Colonic mucosa (tissue), 4 donors: ENCODE results near the gene SGTB. TPM values are rescaled to one million over a fixed set of nuclear protein-coding genes. Genes with fewer than 3 reads are reported as not detected.
"Not testable (repeated sequence)": the region's sequence is repeated elsewhere in the genome, so short reads cannot be mapped to it uniquely, and the experiment has no call there.

ENCODE experiments used
- DNase-seq: peaks from one replicate; pipeline ENCODE4 v3.0.0-alpha.2; 2020
- H3K27ac ChIP-seq: fragments of 200-600 bp; one replicate; pipeline ENCODE4 v1.8.0; 2021
- H3K27me3 ChIP-seq: fragments of 200-600 bp; one replicate; pipeline ENCODE4 v1.8.0; 2021
- H3K36me3 ChIP-seq: fragments of 200-600 bp; one replicate; pipeline ENCODE4 v1.8.0; 2021
- H3K4me1 ChIP-seq: fragments of 200-600 bp; one replicate; pipeline ENCODE4 v1.8.0; 2021; ENCODE audit warnings: mild to moderate bottlenecking
- H3K4me3 ChIP-seq: fragments of 200-600 bp; one replicate; pipeline ENCODE4 v1.8.0; 2021
- H3K9ac ChIP-seq, 2 donors: one replicate each; pipeline ENCODE4 v1.7.0; 2013; ENCODE audit warnings: control low read depth in 2 of 2, low read depth in 2 of 2, low read length in 2 of 2
- H3K9me3 ChIP-seq: fragments of 200-600 bp; one replicate; pipeline ENCODE4 v1.8.0; 2021
- intact Hi-C: fragments of 100-400 bp; cut with DNase I; formaldehyde crosslinking; loops from one replicate; pipeline ENCODE4 v1.14.1; 2022
- total RNA-seq, 2 donors: library from RNA; stranded (reverse); fragmentation: NEBNext Ultra II Directional in 1 of 2; extraction: Animal tissue kit (Norgen Biotek cat#: 25700) in 1 of 2; gene quantifications; one replicate each; pipeline ENCODE4 v1.2.1, GENCODE V29; 2021
- TF ChIP-seq, protein P1 (sequence below): fragments of 200-600 bp; IDR thresholded peaks from one replicate; pipeline ENCODE4 v1.8.0; 2022; ENCODE audit warnings: antibody characterized with exemption, mild to moderate bottlenecking
- donor health status: healthy.
- donor health status: DM: no; HTN: no; CAD: no.
- donor health status: DM: no; HTN: no; CAD: no.

Gene SGTB
- total RNA-seq, 2 donors from 2014 or later: 3.7 to 4.4 TPM

DNA sequence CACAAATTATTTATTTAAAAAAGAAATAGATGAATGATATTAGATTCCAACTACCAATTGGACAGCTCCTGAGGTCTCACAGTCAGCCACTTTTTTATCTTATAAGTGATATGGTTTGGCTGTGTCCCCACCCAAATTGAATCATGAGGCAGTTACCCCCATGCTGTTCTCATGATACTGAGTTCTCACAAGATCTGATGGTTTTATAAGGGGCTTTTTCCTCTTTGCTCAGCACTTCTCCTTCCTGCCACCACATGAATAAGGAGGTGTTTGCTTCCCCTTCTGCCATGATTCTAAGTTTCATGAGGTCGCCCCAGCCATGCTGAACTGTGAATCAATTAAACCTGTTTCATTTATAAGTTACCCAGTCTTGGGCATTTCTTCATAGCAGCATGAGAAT, 13.0 kb upstream of the SGTB start:
- intact Hi-C loops: loop anchor here (10.0 kb wide), 1 partner anchor 350 kb away; no protein-coding TSS in a partner anchor
- H3K27me3 ChIP-seq: no peaks in the 10 kb centered on the region
- no peak overlapping the region for H3K9ac ChIP-seq
- no peak overlapping the region for H3K4me3 ChIP-seq
- H3K9me3 ChIP-seq: no peaks in the 10 kb centered on the region
- no peaks in the 10 kb centered on the region for H3K4me1 ChIP-seq
- no peak for DNase-seq
- no peaks in the 10 kb centered on the region for H3K36me3 ChIP-seq
- no peak overlapping the region for H3K27ac ChIP-seq
- TF ChIP-seq, protein P1, sequence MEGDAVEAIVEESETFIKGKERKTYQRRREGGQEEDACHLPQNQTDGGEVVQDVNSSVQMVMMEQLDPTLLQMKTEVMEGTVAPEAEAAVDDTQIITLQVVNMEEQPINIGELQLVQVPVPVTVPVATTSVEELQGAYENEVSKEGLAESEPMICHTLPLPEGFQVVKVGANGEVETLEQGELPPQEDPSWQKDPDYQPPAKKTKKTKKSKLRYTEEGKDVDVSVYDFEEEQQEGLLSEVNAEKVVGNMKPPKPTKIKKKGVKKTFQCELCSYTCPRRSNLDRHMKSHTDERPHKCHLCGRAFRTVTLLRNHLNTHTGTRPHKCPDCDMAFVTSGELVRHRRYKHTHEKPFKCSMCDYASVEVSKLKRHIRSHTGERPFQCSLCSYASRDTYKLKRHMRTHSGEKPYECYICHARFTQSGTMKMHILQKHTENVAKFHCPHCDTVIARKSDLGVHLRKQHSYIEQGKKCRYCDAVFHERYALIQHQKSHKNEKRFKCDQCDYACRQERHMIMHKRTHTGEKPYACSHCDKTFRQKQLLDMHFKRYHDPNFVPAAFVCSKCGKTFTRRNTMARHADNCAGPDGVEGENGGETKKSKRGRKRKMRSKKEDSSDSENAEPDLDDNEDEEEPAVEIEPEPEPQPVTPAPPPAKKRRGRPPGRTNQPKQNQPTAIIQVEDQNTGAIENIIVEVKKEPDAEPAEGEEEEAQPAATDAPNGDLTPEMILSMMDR: no peak

DNA sequence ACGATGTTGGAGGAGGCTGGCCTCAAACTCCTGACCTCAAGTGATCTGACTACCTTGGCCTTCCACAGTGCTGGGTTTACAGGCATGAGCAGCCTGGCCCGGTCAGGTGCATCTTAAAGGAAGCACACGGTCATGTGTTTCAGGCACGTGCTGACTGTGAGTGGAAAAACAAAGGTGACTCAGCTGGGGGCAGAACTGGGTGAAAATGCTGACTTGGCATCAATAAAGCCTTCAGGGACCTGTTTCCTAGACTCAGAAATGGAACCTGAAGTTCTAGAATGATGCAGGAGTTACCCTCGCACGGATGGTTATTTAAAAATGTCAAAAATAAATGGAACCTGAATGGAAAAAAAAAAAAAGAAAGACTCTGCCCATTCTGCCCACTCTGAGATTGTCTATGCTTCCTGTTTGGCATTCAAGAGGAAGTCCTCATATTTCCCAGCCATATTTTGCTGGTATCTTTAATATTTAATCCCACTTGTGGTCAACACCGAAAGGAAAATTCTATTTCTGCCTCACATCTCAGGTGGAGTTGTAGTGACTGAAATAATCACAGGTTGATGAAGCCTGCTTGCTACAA, 12.4 kb upstream of the SGTB start:
- H3K4me3 ChIP-seq, H3K27ac ChIP-seq, DNase-seq, H3K9ac ChIP-seq, H3K27me3 ChIP-seq, H3K4me1 ChIP-seq, H3K9me3 ChIP-seq, H3K36me3 ChIP-seq: not testable (repeated sequence)
- intact Hi-C loops: loop anchor here (10.0 kb wide), 1 partner anchor 351 kb away; no protein-coding TSS in a partner anchor

DNA sequence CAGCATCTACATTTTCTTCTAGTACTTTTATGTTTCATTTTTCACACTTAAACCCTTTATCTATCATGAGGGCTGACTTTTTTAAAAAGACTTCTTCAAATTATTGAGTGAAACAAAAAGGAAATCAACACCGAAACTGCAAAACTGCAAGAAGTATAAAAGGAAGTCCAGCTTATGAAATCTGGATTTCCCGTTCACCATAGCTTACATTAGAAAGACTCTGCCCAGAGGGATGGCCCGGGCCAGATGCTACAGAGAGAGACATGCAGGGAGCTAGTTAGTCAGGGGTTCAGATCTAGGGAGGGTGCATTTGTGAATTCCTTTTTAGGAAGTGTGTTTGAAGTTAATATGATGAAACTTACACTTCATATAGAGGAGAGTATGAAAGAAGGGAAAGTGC, 10.1 kb upstream of the SGTB start:
- H3K9ac ChIP-seq, H3K4me3 ChIP-seq, H3K9me3 ChIP-seq, H3K27me3 ChIP-seq, H3K27ac ChIP-seq, H3K4me1 ChIP-seq, H3K36me3 ChIP-seq, DNase-seq: not testable (repeated sequence)
- intact Hi-C loops: loop anchor here (10.0 kb wide), 1 partner anchor 353 kb away; no protein-coding TSS in a partner anchor

DNA sequence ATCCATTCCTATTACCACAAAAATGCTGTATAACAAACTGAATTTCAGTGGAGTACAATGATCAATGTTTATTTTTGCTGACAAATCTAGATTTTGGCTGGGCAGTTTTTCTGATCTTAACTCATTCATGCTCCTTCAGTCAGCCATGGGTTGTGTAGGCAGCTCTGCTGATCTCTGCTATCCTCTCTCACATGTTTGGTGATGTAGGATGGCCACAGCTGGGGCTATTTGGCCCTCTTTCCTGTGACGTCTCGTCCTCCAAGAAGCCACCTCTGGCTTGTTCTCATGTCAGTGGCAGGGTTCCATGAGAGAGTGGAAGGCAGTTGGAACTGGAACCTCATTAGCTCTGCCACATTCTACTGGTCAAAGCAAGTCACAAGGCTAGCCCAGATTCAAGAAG, 9.0 kb upstream of the SGTB start:
- Histone ChIP-seq H3K36me3 (no peaks in the 10 kb centered on the region), H3K9ac (no peak overlapping the region), H3K9me3 (no peaks in the 10 kb centered on the region), H3K4me1 (no peaks in the 10 kb centered on the region), H3K4me3 (no peak overlapping the region), H3K27ac (no peak overlapping the region), H3K27me3 (no peaks in the 10 kb centered on the region)
- no peak for DNase-seq
- intact Hi-C loops: loop anchor here (10.0 kb wide), 1 partner anchor 354 kb away; no protein-coding TSS in a partner anchor
- TF ChIP-seq, protein P1: no peak

DNA sequence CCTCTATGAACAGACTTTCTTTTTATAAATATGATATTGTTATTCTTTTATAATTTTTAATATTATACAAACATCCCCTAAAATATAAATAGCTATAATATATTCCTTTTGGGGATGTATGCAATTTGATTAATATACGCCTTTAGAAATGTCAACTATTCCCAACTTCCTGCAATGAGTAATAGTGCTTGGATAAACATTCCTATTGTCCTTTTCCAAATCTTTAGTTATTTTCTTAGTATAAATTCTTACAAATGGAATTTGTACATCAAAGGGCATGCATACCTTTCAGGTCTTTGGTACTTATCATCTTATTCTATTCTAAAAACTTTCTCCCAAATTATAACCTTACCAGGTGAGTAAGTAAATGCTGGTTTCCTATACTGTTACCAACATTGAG, 6.3 kb upstream of the SGTB start:
- no peak overlapping the region for H3K9ac ChIP-seq
- no peak for DNase-seq
- no peaks in the 10 kb centered on the region for H3K9me3 ChIP-seq
- no peaks in the 10 kb centered on the region for H3K36me3 ChIP-seq
- no peak overlapping the region for H3K4me3 ChIP-seq
- H3K27ac ChIP-seq: no peak overlapping the region
- intact Hi-C loops: loop anchor here (10.0 kb wide), 1 partner anchor 417 kb away; the partner anchor contains the start of gene SREK1
- TF ChIP-seq, protein P1: no peak
- no peaks in the 10 kb centered on the region for H3K4me1 ChIP-seq
- no peaks in the 10 kb centered on the region for H3K27me3 ChIP-seq

DNA sequence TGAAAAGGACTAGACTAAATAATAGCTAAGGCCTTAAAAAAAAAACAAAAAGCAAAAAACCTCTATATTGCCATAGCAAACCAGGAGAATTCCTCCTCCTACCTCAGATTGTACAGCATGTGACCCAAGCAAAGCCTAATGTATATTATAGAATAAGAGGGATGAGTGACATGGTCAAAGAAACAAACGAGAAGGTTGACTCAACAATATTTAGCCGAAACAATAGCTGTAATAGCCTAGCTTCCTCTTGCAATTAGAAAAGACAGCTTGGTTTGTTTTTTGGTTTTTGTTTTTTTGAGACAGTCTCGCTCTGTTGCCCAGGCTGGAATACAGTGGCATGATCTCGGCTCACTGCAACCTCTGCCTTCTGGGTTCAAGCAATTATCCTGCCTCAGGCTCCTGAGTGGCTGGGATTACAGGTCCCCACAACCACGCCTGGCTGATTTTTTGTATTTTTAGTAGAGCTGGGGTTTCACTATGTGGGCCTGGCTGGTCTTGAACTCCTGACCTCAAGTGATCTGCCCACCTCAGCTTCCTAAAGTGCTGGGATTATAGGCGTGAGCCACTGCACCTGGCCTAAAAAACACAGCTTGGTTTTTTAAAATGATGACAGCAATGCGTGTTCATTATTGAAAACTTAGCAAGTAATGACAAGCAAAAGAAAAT, 5.7 kb upstream of the SGTB start:
- Histone ChIP-seq H3K27me3 (no peaks in the 10 kb centered on the region), H3K4me3 (no peak overlapping the region), H3K36me3 (no peaks in the 10 kb centered on the region), H3K9ac (no peak overlapping the region), H3K27ac (no peak overlapping the region), H3K9me3 (no peaks in the 10 kb centered on the region), H3K4me1 (no peaks in the 10 kb centered on the region)
- no peak for DNase-seq
- intact Hi-C loops: loop anchor here (10.0 kb wide), 1 partner anchor 417 kb away; the partner anchor contains the start of gene SREK1
- TF ChIP-seq, protein P1: no peak
